A204.1 (cell line): Measurements from ENCODE around the gene RNGTT.

Source experiments
- FAIRE-seq: peaks from 2 replicates; lab custom pipeline; 2012; peaks lifted over from hg19 to GRCh38; lab: Jason Lieb, UNC

Gene RNGTT

GRCh38 chr6:88586371-88587149 lies 376.9 kb downstream of the RNGTT start:
- FAIRE-seq, result no peak

- no peak for FAIRE-seq
These were observed 378.1 kb downstream of the RNGTT start for GRCh38 chr6:88585276-88585692.

GRCh38 chr6:88584581-88585275 lies 378.7 kb downstream of the RNGTT start:
- FAIRE-seq, result no peak

- no peak for FAIRE-seq
These were observed 386.0 kb downstream of the RNGTT start for GRCh38 chr6:88577461-88577860.

GRCh38 chr6:88575536-88575935 lies 387.9 kb downstream of the RNGTT start:
- no peak for FAIRE-seq

GRCh38 chr6:88574651-88575050 lies 388.8 kb downstream of the RNGTT start:
- no peak for FAIRE-seq

- FAIRE-seq, result no peak
These were observed 389.4 kb downstream of the RNGTT start for GRCh38 chr6:88574031-88574430.

- no peak for FAIRE-seq
These were observed 389.9 kb downstream of the RNGTT start for GRCh38 chr6:88573561-88573960.

- FAIRE-seq, result no peak
These were observed 390.8 kb downstream of the RNGTT start for GRCh38 chr6:88572449-88573139.

- FAIRE-seq, result no peak
These were observed 393.5 kb downstream of the RNGTT start for GRCh38 chr6:88569959-88570358.

GRCh38 chr6:88567696-88568095 lies 395.7 kb downstream of the RNGTT start:
- no peak for FAIRE-seq

- no peak for FAIRE-seq
These were observed 396.5 kb downstream of the RNGTT start for GRCh38 chr6:88566746-88567534.

GRCh38 chr6:88565836-88566235 lies 397.6 kb downstream of the RNGTT start:
- no peak for FAIRE-seq

GRCh38 chr6:88565409-88565811 lies 398.0 kb downstream of the RNGTT start:
- FAIRE-seq, result no peak

- no peak for FAIRE-seq
These were observed 400.2 kb downstream of the RNGTT start for GRCh38 chr6:88563277-88563625.

GRCh38 chr6:88562353-88563276 lies 400.8 kb downstream of the RNGTT start:
- no peak for FAIRE-seq

GRCh38 chr6:88561954-88562315 lies 401.5 kb downstream of the RNGTT start:
- FAIRE-seq, result no peak

- no peak for FAIRE-seq
These were observed 402.1 kb downstream of the RNGTT start for GRCh38 chr6:88561034-88561953.
